GM12878 (cell line): ENCODE measurements around the gene UBE2D1. TPM values are rescaled to one million over a fixed set of nuclear protein-coding genes. Genes with fewer than 3 reads are reported as not detected.

ENCODE experiments used
- ATAC-seq: fragments of 200-7000 bp; cut with Tn5 transposase; 3 replicates; pipeline ENCODE4 v1.9.1; 2020; ENCODE audit warnings: mild to moderate bottlenecking, moderate library complexity
- BruUV-seq: library from RNA; stranded (reverse); fragments of 400-500 nt; replicated peaks from 2 replicates; lab custom pipeline; 2021; lab: Mats Ljungman, UMichigan
- CTCF ChIA-PET: fragments of 300-600 bp; sonication (Branson Sonifier 250); formaldehyde crosslinking; extraction: SDS; loops from one replicate; lab custom pipeline; 2021; ENCODE audit warnings: inconsistent platforms; lab: Yijun Ruan, JAX
- POLR2A ChIA-PET: fragments of 350-600 bp; formaldehyde crosslinking; extraction: SDS; loops from one replicate; lab custom pipeline; 2021; ENCODE audit warnings: inconsistent platforms; lab: Charles Lee
- RAD21 ChIA-PET: fragments of 300-600 bp; sonication (Branson Sonifier 250); formaldehyde crosslinking; loops from one replicate; lab custom pipeline; 2023; ENCODE audit warnings: antibody characterized with exemption; ENCODE audit not compliant: unreplicated experiment; lab: Charles Lee
- SMC1A ChIA-PET: fragments of 300-600 bp; sonication (Branson Sonifier 250); formaldehyde crosslinking; loops from one replicate; lab custom pipeline; 2023; ENCODE audit not compliant: unreplicated experiment, uncharacterized antibody; lab: Charles Lee
- DNase-seq: peaks from one replicate; pipeline ENCODE4 v3.0.0-alpha.2; 2011; ENCODE audit warnings: low read depth, low spot score
- FAIRE-seq: peaks from 3 replicates; lab custom pipeline; 2011; peaks lifted over from hg19 to GRCh38; lab: Jason Lieb, UNC
- H2AFZ ChIP-seq: 2 replicates; pipeline ENCODE4 v1.6.0; 2011; ENCODE audit warnings: low read depth, low read length, control low read depth; ENCODE audit not compliant: control insufficient read depth
- H3K27ac ChIP-seq: 2 replicates; pipeline ENCODE4 v1.5.1; 2011; ENCODE audit warnings: control low read depth; ENCODE audit not compliant: control insufficient read depth, insufficient read depth
- H3K27me3 ChIP-seq, 2 experiments: replicated peaks in 1 of 2; 2 replicates each; pipeline versions ENCODE4 v1.6.0 to v1.6.1; 2011; ENCODE audit warnings: low read length in 1 of 2; ENCODE audit not compliant: control insufficient read depth in 2 of 2, insufficient read depth in 2 of 2
- H3K36me3 ChIP-seq, 2 experiments: 2 replicates each; pipeline ENCODE4 v1.5.1; 2011; ENCODE audit warnings: low read length in 1 of 2; ENCODE audit not compliant: control insufficient read depth in 2 of 2, insufficient read depth in 2 of 2
- H3K4me1 ChIP-seq: 2 replicates; pipeline ENCODE4 v1.6.1; 2011; ENCODE audit warnings: mild to moderate bottlenecking, low read length, moderate library complexity, mixed read lengths; ENCODE audit not compliant: control insufficient read depth, insufficient read depth
- H3K4me2 ChIP-seq: 2 replicates; pipeline ENCODE4 v1.6.0; 2011; ENCODE audit warnings: control low read depth; ENCODE audit not compliant: control insufficient read depth, insufficient read depth
- H3K4me3 ChIP-seq: fragments of 200-600 bp; sonication (generic); 2 replicates; pipeline ENCODE4 v1.5.1; 2016
- H3K79me2 ChIP-seq: 2 replicates; pipeline ENCODE4 v1.6.0; 2011; ENCODE audit warnings: low read length; ENCODE audit not compliant: control insufficient read depth, insufficient read depth
- H3K9ac ChIP-seq: 2 replicates; pipeline ENCODE4 v1.8.0; 2011; ENCODE audit warnings: low read length, control low read depth, mixed read lengths; ENCODE audit not compliant: control insufficient read depth, insufficient read depth
- H3K9me3 ChIP-seq: replicated peaks from 3 replicates; pipeline ENCODE4 v1.5.1; 2011; ENCODE audit warnings: mild to moderate bottlenecking, low read length; ENCODE audit not compliant: control insufficient read depth, insufficient read depth
- H4K20me1 ChIP-seq: 2 replicates; pipeline ENCODE4 v1.6.0; 2011; ENCODE audit not compliant: control insufficient read depth, insufficient read depth
- GATAD2B ChIP-seq: fragments of 450-650 bp; conservative IDR thresholded peaks from 2 replicates; pipeline ENCODE4 v1.6.1; 2017; ENCODE audit warnings: low read depth, mild to moderate bottlenecking, moderate library complexity
- HDAC6 ChIP-seq: fragments of 200-600 bp; sonication (generic); IDR thresholded peaks from one replicate; pipeline ENCODE4 v1.8.0; 2017; ENCODE audit warnings: antibody characterized with exemption; ENCODE audit not compliant: unreplicated experiment
- SREBF1 ChIP-seq: IDR thresholded peaks from 2 replicates; pipeline ENCODE4 v1.6.1; 2012; ENCODE audit warnings: mild to moderate bottlenecking, low read length
- ZBTB4 ChIP-seq: fragments of 450-650 bp; formaldehyde crosslinking; IDR thresholded peaks from 2 replicates; pipeline ENCODE4 v1.4.0; 2022; ENCODE audit warnings: mild to moderate bottlenecking, moderate library complexity
- in situ Hi-C: fragments of 300-500 bp; cut with MboI; formaldehyde crosslinking; loops from 9 replicates; pipeline ENCODE4 v1.14.3; 2018; ENCODE audit warnings: mixed read lengths
- intact Hi-C: fragments of 100-400 bp; cut with micrococcal nuclease; formaldehyde crosslinking; loops from one replicate; pipeline ENCODE4 v1.14.2; 2022; ENCODE audit not compliant: unreplicated experiment
- polyA plus RNA-seq, 11 experiments: library from polyadenylated mRNA; depleted of rRNA in 4 of 11; unstranded in 6 of 11; stranded (reverse) in 5 of 11; fragments of >200 nt; fragmentation: Nextera tagmentation in 4 of 11; fragmentation: Illumina TruSeq in 1 of 11; extraction: Ambion mirVana in 4 of 11; extraction: Trizol in 1 of 11; gene quantifications; 1 replicate in 1 of 11; 2 replicates in 10 of 11; pipeline versions ENCODE4 v1.2.1 to v1.2.3, GENCODE V29; 2011 to 2016; ENCODE audit warnings: inconsistent platforms in 2 of 11, missing spikeins in 2 of 11, low read depth in 1 of 11
- total RNA-seq, 4 experiments: library from RNA; depleted of rRNA in 3 of 4; stranded (reverse); fragments of >200 nt in 3 of 4; fragmentation: Illumina TruSeq in 1 of 4; extraction: Trizol in 1 of 4; gene quantifications; 2 replicates each; pipeline versions ENCODE4 v1.2.1 to v1.2.3, GENCODE V29; 2013 to 2021

The UBE2D1 gene
- total and polyA plus RNA-seq, 10 of the 15 experiments (the other 5 are each of a cell fraction or from before 2014, with no cell fraction given): 6.1 to 32.0 (median 15.5) TPM

- POLR2A ChIA-PET: interaction anchor here (1.4 kb wide), 1 partner anchor 85 kb away, joined by 6 read pairs; the partner anchor contains the start of gene TFAM
Observed at GRCh38 chr10:58300676-58301075, 34.1 kb upstream of the UBE2D1 start.

More at GRCh38 chr10:58300676-58301075, 34.1 kb upstream of the UBE2D1 start:
- ChIA-PET SMC1A (interaction anchor here (0.7 to 4.2 kb wide), 16 partner anchors 10 to 340 kb away, joined by 3 to 58 read pairs (median 4); partner anchors contain the start of gene TFAM), CTCF (interaction anchor here (0.8 to 4.8 kb wide), 22 partner anchors 9 to 287 kb away, joined by 3 to 67 read pairs (median 6); partner anchors contain the start of gene TFAM), RAD21 (interaction anchor here (1.0 to 4.1 kb wide), 9 partner anchors 11 to 288 kb away, joined by 3 to 41 read pairs (median 4); partner anchors contain the start of genes CISD1 and TFAM)
- ATAC-seq (no peak), DNase-seq (no peak), FAIRE-seq (no peak)
- Histone ChIP-seq H2AFZ (no peak overlapping the region), H3K9me3 (no peaks in the 10 kb centered on the region), H3K4me1 (no peaks in the 10 kb centered on the region), H4K20me1 (no peaks in the 10 kb centered on the region), H3K36me3 (no peaks in the 10 kb centered on the region), H3K4me2 (no peak overlapping the region), H3K9ac (no peak overlapping the region), H3K79me2 (no peaks in the 10 kb centered on the region), H3K27me3 (no peaks in the 10 kb centered on the region), H3K27ac (no peak overlapping the region), H3K4me3 (no peak overlapping the region)
- in situ Hi-C loops (no loop called here), intact Hi-C loops (no loop called here)
- no TSS peak for BruUV-seq
- TF ChIP-seq HDAC6: no peak
- no peak for TF ChIP-seq GATAD2B
- TF ChIP-seq SREBF1: no peak
- no peak for TF ChIP-seq ZBTB4 (CRISPR knock-in tag)
